ENCODE data around the gene PGA5.

DNA sequence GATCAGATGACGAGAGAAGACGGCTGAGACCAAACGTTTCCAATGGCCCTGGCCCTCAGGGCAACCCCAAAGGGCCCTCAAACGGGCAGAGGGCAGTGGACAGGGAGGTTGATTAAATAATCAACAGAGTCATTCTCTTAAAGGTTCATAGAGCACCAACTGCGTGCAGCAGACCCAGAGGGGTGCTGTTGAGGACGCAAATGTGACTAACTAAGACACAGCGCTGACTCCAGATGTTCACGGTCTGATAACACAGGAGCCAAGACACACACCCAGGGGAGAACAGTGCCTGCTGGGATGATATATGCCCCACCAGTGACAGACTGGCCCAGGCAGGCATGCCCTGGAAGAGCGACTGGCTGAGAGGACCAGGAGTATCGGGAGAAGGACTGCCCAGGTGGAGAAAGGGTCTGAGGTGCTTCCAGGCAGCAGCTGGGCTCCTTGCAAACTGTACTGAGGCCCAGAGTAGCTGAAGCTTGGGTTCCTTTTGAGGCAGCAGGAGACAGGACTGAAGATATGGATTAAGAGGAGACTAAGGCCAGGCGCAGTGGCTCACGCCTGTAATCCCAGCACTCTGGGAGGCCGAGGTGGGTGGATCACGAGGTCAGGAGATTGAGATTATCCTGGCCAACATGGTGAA lies 46.5 kb downstream of the PGA5 start:
- TF ChIP-seq, protein P1, sequence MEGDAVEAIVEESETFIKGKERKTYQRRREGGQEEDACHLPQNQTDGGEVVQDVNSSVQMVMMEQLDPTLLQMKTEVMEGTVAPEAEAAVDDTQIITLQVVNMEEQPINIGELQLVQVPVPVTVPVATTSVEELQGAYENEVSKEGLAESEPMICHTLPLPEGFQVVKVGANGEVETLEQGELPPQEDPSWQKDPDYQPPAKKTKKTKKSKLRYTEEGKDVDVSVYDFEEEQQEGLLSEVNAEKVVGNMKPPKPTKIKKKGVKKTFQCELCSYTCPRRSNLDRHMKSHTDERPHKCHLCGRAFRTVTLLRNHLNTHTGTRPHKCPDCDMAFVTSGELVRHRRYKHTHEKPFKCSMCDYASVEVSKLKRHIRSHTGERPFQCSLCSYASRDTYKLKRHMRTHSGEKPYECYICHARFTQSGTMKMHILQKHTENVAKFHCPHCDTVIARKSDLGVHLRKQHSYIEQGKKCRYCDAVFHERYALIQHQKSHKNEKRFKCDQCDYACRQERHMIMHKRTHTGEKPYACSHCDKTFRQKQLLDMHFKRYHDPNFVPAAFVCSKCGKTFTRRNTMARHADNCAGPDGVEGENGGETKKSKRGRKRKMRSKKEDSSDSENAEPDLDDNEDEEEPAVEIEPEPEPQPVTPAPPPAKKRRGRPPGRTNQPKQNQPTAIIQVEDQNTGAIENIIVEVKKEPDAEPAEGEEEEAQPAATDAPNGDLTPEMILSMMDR (IDR thresholded peaks at IDR 0.05; ENCODE audit: insufficient read depth, low read length), result no peak
- TF ChIP-seq POLR2AphosphoS5 (IDR thresholded peaks at IDR 0.05; ENCODE audit: low read depth), result no peak
- TF ChIP-seq, protein P2, sequence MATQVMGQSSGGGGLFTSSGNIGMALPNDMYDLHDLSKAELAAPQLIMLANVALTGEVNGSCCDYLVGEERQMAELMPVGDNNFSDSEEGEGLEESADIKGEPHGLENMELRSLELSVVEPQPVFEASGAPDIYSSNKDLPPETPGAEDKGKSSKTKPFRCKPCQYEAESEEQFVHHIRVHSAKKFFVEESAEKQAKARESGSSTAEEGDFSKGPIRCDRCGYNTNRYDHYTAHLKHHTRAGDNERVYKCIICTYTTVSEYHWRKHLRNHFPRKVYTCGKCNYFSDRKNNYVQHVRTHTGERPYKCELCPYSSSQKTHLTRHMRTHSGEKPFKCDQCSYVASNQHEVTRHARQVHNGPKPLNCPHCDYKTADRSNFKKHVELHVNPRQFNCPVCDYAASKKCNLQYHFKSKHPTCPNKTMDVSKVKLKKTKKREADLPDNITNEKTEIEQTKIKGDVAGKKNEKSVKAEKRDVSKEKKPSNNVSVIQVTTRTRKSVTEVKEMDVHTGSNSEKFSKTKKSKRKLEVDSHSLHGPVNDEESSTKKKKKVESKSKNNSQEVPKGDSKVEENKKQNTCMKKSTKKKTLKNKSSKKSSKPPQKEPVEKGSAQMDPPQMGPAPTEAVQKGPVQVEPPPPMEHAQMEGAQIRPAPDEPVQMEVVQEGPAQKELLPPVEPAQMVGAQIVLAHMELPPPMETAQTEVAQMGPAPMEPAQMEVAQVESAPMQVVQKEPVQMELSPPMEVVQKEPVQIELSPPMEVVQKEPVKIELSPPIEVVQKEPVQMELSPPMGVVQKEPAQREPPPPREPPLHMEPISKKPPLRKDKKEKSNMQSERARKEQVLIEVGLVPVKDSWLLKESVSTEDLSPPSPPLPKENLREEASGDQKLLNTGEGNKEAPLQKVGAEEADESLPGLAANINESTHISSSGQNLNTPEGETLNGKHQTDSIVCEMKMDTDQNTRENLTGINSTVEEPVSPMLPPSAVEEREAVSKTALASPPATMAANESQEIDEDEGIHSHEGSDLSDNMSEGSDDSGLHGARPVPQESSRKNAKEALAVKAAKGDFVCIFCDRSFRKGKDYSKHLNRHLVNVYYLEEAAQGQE (IDR thresholded peaks at IDR 0.05; ENCODE audit: insufficient replicate concordance, low read depth), result no peak
- no peak for TF ChIP-seq SPI1 (IDR thresholded peaks at IDR 0.05; ENCODE audit: borderline replicate concordance, low read depth)
- TF ChIP-seq GABPA (IDR thresholded peaks at IDR 0.05; ENCODE audit: low read depth), result no peak
